Karpas-422 (cell line): ENCODE results near the gene BCL2L1. TPM values are rescaled to one million over a fixed set of nuclear protein-coding genes. Genes with fewer than 3 reads are reported as not detected.

Source experiments
- DNase-seq: peaks from one replicate; pipeline ENCODE4 v3.0.0-alpha.2; 2015
- H2AFZ ChIP-seq: fragments of 200-600 bp; sonication (generic); 2 replicates; pipeline ENCODE4 v1.6.1; 2014; ENCODE audit warnings: antibody characterized with exemption, low read length, mixed read lengths
- H3K27ac ChIP-seq: fragments of 200-600 bp; sonication (generic); 2 replicates; pipeline ENCODE4 v1.5.1; 2014; ENCODE audit warnings: mild to moderate bottlenecking, low read length, moderate library complexity
- H3K27me3 ChIP-seq: fragments of 200-600 bp; sonication (generic); 2 replicates; pipeline ENCODE4 v1.6.1; 2014; ENCODE audit warnings: low read length, mixed read lengths
- H3K36me3 ChIP-seq: fragments of 200-600 bp; sonication (generic); 2 replicates; pipeline ENCODE4 v1.6.1; 2014; ENCODE audit warnings: low read length, mixed read lengths; ENCODE audit not compliant: insufficient read depth
- H3K4me1 ChIP-seq: fragments of 200-600 bp; sonication (generic); 2 replicates; pipeline ENCODE4 v1.6.1; 2014; ENCODE audit warnings: mild to moderate bottlenecking, low read length, mixed read lengths
- H3K4me2 ChIP-seq: fragments of 200-600 bp; sonication (generic); 2 replicates; pipeline ENCODE4 v1.6.1; 2014; ENCODE audit warnings: low read length, low read depth, mild to moderate bottlenecking; ENCODE audit not compliant: poor library complexity, severe bottlenecking
- H3K4me3 ChIP-seq: fragments of 200-600 bp; sonication (generic); 2 replicates; pipeline ENCODE4 v1.5.1; 2014; ENCODE audit warnings: mild to moderate bottlenecking, antibody characterized with exemption, low read length, mixed read lengths
- H3K79me2 ChIP-seq: fragments of 200-600 bp; sonication (generic); 2 replicates; pipeline ENCODE4 v1.6.1; 2014; ENCODE audit warnings: mild to moderate bottlenecking, low read length, mixed read lengths
- H3K9ac ChIP-seq: fragments of 200-600 bp; sonication (generic); 2 replicates; pipeline ENCODE4 v1.6.0; 2014; ENCODE audit warnings: low read length
- H3K9me2 ChIP-seq: fragments of 200-600 bp; sonication (generic), shearing (Covaris generic); replicated peaks from 2 replicates; pipeline ENCODE4 v1.6.0; 2014; ENCODE audit warnings: mild to moderate bottlenecking, low read length, moderate library complexity; ENCODE audit not compliant: insufficient read depth
- H3K9me3 ChIP-seq: fragments of 300-700, 200-600 bp; sonication (generic); 2 replicates; pipeline ENCODE4 v1.6.1; 2014; ENCODE audit warnings: low read length, mixed read lengths
- H4K20me1 ChIP-seq: fragments of 200-600 bp; sonication (generic); 2 replicates; pipeline ENCODE4 v1.6.1; 2014; ENCODE audit warnings: mild to moderate bottlenecking, antibody characterized with exemption, low read length, low read depth; ENCODE audit not compliant: insufficient read depth
- total RNA-seq: library from RNA; depleted of rRNA; stranded (reverse); fragments of >200 nt; shearing (Covaris generic); gene quantifications from 2 replicates; pipeline ENCODE4 v1.2.3, GENCODE V29; 2014; ENCODE audit warnings: low replicate concordance

BCL2L1 gene
- total RNA-seq, 1 experiment from 2014 or later = 41.0 TPM

GRCh38 chr20:31740656-31741323 lies 18.1 kb upstream of the BCL2L1 start:
- no peaks in the 10 kb centered on the region for H4K20me1 ChIP-seq
- peak overlapping the region; percentile 75 for H3K4me2 ChIP-seq
- peak overlapping the region; percentile 79 for H3K4me3 ChIP-seq
- H3K9me3 ChIP-seq = no peaks in the 10 kb centered on the region
- H2AFZ ChIP-seq = no peak overlapping the region
- H3K9me2 ChIP-seq = no peaks in the 10 kb centered on the region
- no peaks in the 10 kb centered on the region for H3K27me3 ChIP-seq
- H3K27ac ChIP-seq = peak overlapping the region; percentile 74
- H3K4me1 ChIP-seq = peaks cover 27% of the 10 kb centered on the region
- DNase-seq = no peak
- peak overlapping the region; percentile 78 for H3K9ac ChIP-seq
- peaks cover 15% of the 10 kb centered on the region; the same call in 1 of the 2 replicates for H3K36me3 ChIP-seq
- H3K79me2 ChIP-seq = peaks cover 66% of the 10 kb centered on the region

GRCh38 chr20:31740208-31740607 lies 17.5 kb upstream of the BCL2L1 start:
- Histone ChIP-seq H3K4me2 (peak overlapping the region; percentile 75), H3K4me1 (peaks cover 27% of the 10 kb centered on the region), H4K20me1 (no peaks in the 10 kb centered on the region), H2AFZ (no peak overlapping the region), H3K79me2 (peaks cover 60% of the 10 kb centered on the region), H3K9me2 (no peaks in the 10 kb centered on the region), H3K27ac (peak overlapping the region; percentile 74), H3K9me3 (no peaks in the 10 kb centered on the region), H3K9ac (peak overlapping the region; percentile 78), H3K27me3 (no peaks in the 10 kb centered on the region), H3K36me3 (peaks cover 15% of the 10 kb centered on the region; the same call in 1 of the 2 replicates), H3K4me3 (peak overlapping the region; percentile 79)
- DNase-seq = peak; percentile 66

DNA sequence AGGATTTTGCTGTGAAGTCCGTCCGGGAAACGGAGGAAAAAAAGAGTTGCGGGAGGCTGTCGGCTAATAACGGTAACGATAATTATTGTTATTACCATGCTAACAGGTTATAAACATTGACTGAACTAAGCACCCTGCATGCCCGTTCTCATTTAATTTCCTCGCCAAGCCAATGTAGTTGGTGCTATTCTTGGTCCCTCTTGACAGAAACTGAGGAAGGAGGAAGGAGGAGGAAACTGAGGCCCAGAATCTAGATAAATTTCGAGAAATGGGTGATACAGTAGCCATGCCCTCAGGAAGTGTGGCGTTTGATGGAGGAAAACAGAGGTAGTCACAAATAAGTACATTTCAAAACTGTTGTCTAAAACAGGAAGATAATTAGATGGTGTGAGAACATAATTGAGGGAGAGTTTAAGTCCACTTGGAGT lies 16.9 kb upstream of the BCL2L1 start:
- Histone ChIP-seq H3K79me2 (peaks cover 54% of the 10 kb centered on the region), H3K9ac (peak overlapping the region; percentile 78)

DNA sequence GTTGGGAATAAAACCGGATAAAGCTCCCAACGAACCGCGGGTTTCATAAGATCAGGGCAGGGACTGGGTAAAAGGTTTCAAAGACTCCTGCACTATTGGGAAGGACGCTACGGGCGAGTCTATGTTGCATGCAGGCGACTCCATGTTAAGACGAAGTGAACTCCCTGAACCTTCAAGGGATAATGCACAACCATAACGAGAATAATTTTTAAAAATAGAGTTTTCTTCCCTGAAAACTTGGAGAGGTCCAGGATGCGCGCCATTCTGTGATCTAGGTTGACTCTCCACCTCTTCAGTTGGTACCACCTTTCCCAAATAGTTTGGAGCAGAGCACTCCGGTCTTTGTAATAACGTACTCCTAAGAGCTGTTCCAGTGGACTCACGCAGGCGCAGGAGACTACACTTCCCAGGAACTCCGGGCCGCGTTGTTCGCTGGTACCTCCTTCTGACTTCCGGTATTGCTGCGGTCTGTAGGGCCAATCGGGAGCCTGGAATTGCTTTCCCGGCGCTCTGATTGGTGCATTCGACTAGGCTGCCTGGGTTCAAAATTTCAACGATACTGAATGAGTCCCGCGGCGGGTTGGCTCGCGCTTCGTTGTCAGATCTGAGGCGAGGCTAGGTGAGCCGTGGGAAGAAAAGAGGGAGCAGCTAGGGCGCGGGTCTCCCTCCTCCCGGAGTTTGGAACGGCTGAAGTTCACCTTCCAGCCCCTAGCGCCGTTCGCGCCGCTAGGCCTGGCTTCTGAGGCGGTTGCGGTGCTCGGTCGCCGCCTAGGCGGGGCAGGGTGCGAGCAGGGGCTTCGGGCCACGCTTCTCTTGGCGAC lies 16.3 kb upstream of the BCL2L1 start, which contains the start of gene TPX2:
TSS of gene TPX2 (plus strand) at position 562 of the 821 bp plus-strand sequence. CDS start 18,187 bp downstream, outside the sequence.
- Histone ChIP-seq H3K27me3 (no peaks in the 10 kb centered on the region), H3K9ac (peak within 1 kb of the TSS; percentile 78), H3K4me1 (peaks cover 18% of the 10 kb centered on the region), H4K20me1 (no peaks in the 10 kb centered on the region), H3K4me3 (peak within 1 kb of the TSS; percentile 79), H3K27ac (peak within 1 kb of the TSS; percentile 74), H3K36me3 (peaks cover 7% of the 10 kb centered on the region; the same call in 1 of the 2 replicates), H3K4me2 (peak within 1 kb of the TSS; percentile 75), H3K9me3 (no peaks in the 10 kb centered on the region), H3K79me2 (peaks cover 48% of the 10 kb centered on the region), H3K9me2 (no peaks in the 10 kb centered on the region), H2AFZ (peak within 1 kb of the TSS; percentile 22)
- DNase-seq = peak; percentile 98

More for the DNA sequence above, 16.9 kb upstream of the BCL2L1 start:
- Histone ChIP-seq H2AFZ (no peak overlapping the region; the same call in 1 of the 2 replicates), H3K27me3 (no peaks in the 10 kb centered on the region), H3K4me3 (peak overlapping the region; percentile 79), H3K4me1 (peaks cover 21% of the 10 kb centered on the region), H3K27ac (peak overlapping the region; percentile 74), H3K9me3 (no peaks in the 10 kb centered on the region), H3K9me2 (no peaks in the 10 kb centered on the region), H3K4me2 (peak overlapping the region; percentile 75), H3K36me3 (peaks cover 9% of the 10 kb centered on the region; the same call in 1 of the 2 replicates), H4K20me1 (no peaks in the 10 kb centered on the region)
- DNase-seq = no peak

- Histone ChIP-seq H3K27me3 (no peaks in the 10 kb centered on the region), H3K4me2 (no peak overlapping the region), H3K36me3 (no peaks in the 10 kb centered on the region), H3K4me1 (no peaks in the 10 kb centered on the region), H3K9ac (no peak overlapping the region), H3K4me3 (no peak overlapping the region), H3K79me2 (no peaks in the 10 kb centered on the region), H3K9me3 (no peaks in the 10 kb centered on the region), H3K27ac (no peak overlapping the region), H4K20me1 (no peaks in the 10 kb centered on the region), H2AFZ (no peak overlapping the region), H3K9me2 (no peaks in the 10 kb centered on the region)
- no peak for DNase-seq
Measured at GRCh38 chr20:31731321-31731717, 8.7 kb upstream of the BCL2L1 start.

GRCh38 chr20:31723319-31724078 lies 831 bp upstream of the BCL2L1 start:
- DNase-seq = peak; percentile 100
- H3K9me2 ChIP-seq = no peaks in the 10 kb centered on the region
- no peaks in the 10 kb centered on the region for H3K27me3 ChIP-seq
- peaks cover 40% of the 10 kb centered on the region for H3K4me1 ChIP-seq
- H3K79me2 ChIP-seq = peaks cover 45% of the 10 kb centered on the region
- H3K9me3 ChIP-seq = no peaks in the 10 kb centered on the region
- H2AFZ ChIP-seq = peak overlapping the region; percentile 79; the same call in 1 of the 2 replicates
- H3K4me3 ChIP-seq = peak overlapping the region; percentile 86
- peak overlapping the region; percentile 94 for H3K4me2 ChIP-seq
- peak overlapping the region; percentile 97 for H3K9ac ChIP-seq
- H3K36me3 ChIP-seq = peaks cover 9% of the 10 kb centered on the region; the same call in 1 of the 2 replicates
- H3K27ac ChIP-seq = peak overlapping the region; percentile 94
- H4K20me1 ChIP-seq = no peaks in the 10 kb centered on the region

DNA sequence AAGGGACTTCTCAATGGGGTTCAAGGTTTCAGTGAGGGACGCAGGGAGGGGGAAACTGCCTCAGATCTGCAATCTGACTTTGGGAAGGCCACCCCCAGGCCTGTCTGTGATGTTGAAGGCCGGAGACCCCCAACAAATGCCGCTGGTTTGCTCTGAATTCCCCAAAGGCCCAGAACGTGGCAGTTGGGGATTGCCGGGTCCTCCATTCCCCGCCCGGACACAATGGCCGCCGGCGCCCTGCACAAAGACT lies 326 bp upstream of the BCL2L1 start:
- no peaks in the 10 kb centered on the region for H3K9me3 ChIP-seq
- H3K4me3 ChIP-seq = peak overlapping the region; percentile 86
- H3K9me2 ChIP-seq = no peaks in the 10 kb centered on the region
- no peaks in the 10 kb centered on the region for H3K27me3 ChIP-seq
- no peak overlapping the region for H2AFZ ChIP-seq
- H3K4me2 ChIP-seq = peak overlapping the region; percentile 94
- H4K20me1 ChIP-seq = no peaks in the 10 kb centered on the region
- H3K79me2 ChIP-seq = peaks cover 48% of the 10 kb centered on the region
- DNase-seq = no peak
- H3K27ac ChIP-seq = peak overlapping the region; percentile 94
- peaks cover 9% of the 10 kb centered on the region; the same call in 1 of the 2 replicates for H3K36me3 ChIP-seq
- H3K9ac ChIP-seq = peak overlapping the region; percentile 97
- peaks cover 43% of the 10 kb centered on the region for H3K4me1 ChIP-seq
